Measurements from ENCODE around the gene ARHGEF26.

GRCh38 chr3:154197751-154198150 is 76.6 kb downstream of the ARHGEF26 start:
- TF ChIP-seq CTCF (IDR thresholded peaks at IDR 0.05 in 2 of 3, conservative IDR thresholded peaks at IDR 0.05 in 1 of 3; ENCODE audit: borderline replicate concordance in 1 of 3, insufficient read depth in 1 of 3, low read depth in 2 of 3, low read length in 2 of 3) (no peak), TCF7L2 (IDR thresholded peaks at IDR 0.05; ENCODE audit: borderline replicate concordance, extremely low read depth, insufficient read depth, insufficient read length) (no peak), RAD21 (IDR thresholded peaks at IDR 0.05; ENCODE audit: low read depth) (no peak), POLR2AphosphoS5 (IDR thresholded peaks at IDR 0.05; ENCODE audit: low read depth, low read length) (no peak), ZBTB33 (IDR thresholded peaks at IDR 0.05; ENCODE audit: extremely low read depth, insufficient replicate concordance, low read length) (no peak), ZFX (IDR thresholded peaks at IDR 0.05) (no peak), SP1 (IDR thresholded peaks at IDR 0.05; ENCODE audit: low read depth) (no peak), ZNF274 (IDR thresholded peaks at IDR 0.05; ENCODE audit: low read depth, low read length) (no peak)
- TF ChIP-seq, protein P1, sequence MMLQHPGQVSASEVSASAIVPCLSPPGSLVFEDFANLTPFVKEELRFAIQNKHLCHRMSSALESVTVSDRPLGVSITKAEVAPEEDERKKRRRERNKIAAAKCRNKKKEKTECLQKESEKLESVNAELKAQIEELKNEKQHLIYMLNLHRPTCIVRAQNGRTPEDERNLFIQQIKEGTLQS (IDR thresholded peaks at IDR 0.05) = no peak

All from HCT116 (cell line).